ENCODE data around the gene AUTS2.

DNA sequence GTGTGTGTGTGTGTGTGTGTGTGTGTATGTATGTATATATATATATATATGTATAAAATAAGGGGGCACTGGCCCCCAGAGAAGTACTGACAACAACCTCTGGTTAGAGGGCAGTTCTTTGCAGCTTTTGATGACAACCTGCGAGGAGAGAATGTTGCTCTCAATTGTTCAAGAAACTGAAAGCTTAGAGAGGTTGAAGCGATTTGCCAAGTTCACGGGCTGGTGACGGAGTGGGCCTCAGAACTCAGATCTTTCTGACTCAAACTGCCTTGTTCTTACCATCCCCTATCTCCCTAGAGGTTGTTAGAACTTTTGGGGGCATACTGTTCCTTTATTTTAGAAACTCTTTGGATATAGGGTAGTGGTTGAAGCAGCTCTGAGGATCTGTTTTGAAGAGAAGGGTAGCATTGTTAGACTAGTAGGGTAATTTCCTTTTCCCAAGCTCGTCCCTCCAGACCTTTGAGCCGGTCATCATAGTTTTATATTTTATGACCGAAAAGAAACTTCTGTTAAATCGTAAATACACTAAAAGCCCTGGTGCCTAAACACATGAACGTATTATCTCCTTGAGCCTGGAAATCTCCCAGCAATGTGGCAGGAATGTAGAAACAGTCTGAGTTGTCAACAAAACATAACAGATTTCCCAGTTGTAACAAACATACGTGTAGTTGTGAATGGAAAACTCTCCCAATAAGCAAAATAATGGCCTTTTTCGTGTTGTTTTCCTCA lies 992.0 kb downstream of the AUTS2 start:
- TF ChIP-seq POLR2AphosphoS5 (IDR thresholded peaks at IDR 0.05) (no peak), POLR2A (IDR thresholded peaks at IDR 0.05) (no peak), CTCF (IDR thresholded peaks at IDR 0.05) (no peak)

Data from breast epithelium (tissue), 3 donors.